ENCODE results near the gene CBR3. TPM values are rescaled to one million over a fixed set of nuclear protein-coding genes. Genes with fewer than 3 reads are reported as not detected.

Gene CBR3
- total and polyA plus RNA-seq, 2 of the 13 experiments (the other 11 are each of a cell fraction or from before 2014, with no cell fraction given) = not detected

DNA sequence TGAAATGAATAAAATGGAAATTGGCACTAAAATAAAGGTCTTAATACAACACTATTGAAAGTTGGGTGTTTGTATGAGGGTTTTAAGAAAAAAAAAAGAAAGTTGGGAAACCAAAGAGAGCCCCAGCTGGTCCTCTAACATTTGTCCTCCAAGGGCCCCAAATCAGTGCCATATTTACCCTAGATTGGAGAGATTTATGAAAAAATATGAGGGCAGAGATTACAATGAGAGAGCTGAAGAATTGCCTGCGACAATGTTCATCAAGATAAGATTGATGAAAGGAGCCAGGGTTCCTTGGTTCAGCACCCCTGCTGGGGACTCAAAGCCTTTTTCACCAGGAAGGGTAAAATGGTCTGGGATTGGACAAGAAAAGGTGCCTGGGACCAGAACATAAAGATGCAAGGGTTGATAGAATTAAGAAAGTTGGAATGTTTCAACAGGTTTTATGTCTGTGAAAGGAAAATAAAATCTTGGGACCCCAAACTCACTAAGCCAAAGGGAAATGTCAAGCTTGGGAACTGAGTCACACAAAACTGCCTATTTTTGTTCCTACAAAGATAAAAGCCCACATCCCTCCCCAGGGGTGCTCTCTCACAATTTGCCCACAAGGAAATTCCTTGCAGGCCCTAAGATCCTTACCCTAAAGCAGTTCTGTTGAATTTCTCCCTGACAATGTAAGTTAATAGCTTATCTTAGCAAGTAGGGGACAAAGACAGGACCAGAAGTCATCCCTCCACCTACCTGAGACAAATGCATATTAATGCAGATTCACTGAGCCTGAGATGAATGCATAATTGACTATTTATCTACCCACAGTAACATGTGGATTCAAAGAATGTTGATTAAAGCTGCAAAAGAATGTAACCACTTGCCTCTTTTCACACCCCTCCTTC is 38.2 kb upstream of the CBR3 start:
- in situ Hi-C loops (cut with HindIII; ENCODE audit: extremely low pct_ligation_motif_present, low pct_unique_long_range_greater_than_20kb) (no loop called here), intact Hi-C loops (cut with micrococcal nuclease; ENCODE audit: unreplicated experiment) (no loop called here)
- 33% methylated on average over 1 of the region's 1 CpG for WGBS (ENCODE audit: low lambda C conversion rate)
- Histone ChIP-seq H3K27ac (ENCODE audit: extremely low read length, insufficient read depth, low read length) (no peak overlapping the region), H3K79me2 (ENCODE audit: insufficient read depth, low read length) (no peaks in the 10 kb centered on the region), H3K9ac (ENCODE audit: insufficient read depth, low read depth, low read length) (no peak overlapping the region), H3K36me3 (replicated peaks in 1 of 2; ENCODE audit: control insufficient read depth in 1 of 2, insufficient read depth in 2 of 2, low read length in 2 of 2) (no peaks in the 10 kb centered on the region), H3K4me2 (ENCODE audit: low read depth, low read length) (no peak overlapping the region), H2AFZ (ENCODE audit: low read length) (no peak overlapping the region), H3K9me3 (ENCODE audit: low read length) (no peaks in the 10 kb centered on the region), H3K27me3 (ENCODE audit: control insufficient read depth in 1 of 2, insufficient read depth in 2 of 2, low read length in 2 of 2) (peaks cover 0 to 12% of the 10 kb centered on the region in 2 experiments; a peak in 2 of 5 replicates), H4K20me1 (ENCODE audit: insufficient read depth, low read length) (no peaks in the 10 kb centered on the region), H3K4me1 (ENCODE audit: insufficient read depth, low read length) (no peaks in the 10 kb centered on the region), H3K4me3 (replicated peaks in 1 of 3; ENCODE audit: insufficient read depth in 1 of 3, low read depth in 2 of 3, low read length in 3 of 3) (no peak overlapping the region)
- ChIA-PET CTCF (ENCODE audit: low intra/inter-chr PET ratio, low total read pairs) (no interaction called here), POLR2A (no interaction called here)
- no TSS peak for BruUV-seq (replicated peaks)
- TF ChIP-seq MXD4 (CRISPR knock-in tag; IDR thresholded peaks at IDR 0.05) = no peak
- TF ChIP-seq ZNF761 (CRISPR knock-in tag; conservative IDR thresholded peaks at IDR 0.05) = no peak
- TF ChIP-seq, protein P1, sequence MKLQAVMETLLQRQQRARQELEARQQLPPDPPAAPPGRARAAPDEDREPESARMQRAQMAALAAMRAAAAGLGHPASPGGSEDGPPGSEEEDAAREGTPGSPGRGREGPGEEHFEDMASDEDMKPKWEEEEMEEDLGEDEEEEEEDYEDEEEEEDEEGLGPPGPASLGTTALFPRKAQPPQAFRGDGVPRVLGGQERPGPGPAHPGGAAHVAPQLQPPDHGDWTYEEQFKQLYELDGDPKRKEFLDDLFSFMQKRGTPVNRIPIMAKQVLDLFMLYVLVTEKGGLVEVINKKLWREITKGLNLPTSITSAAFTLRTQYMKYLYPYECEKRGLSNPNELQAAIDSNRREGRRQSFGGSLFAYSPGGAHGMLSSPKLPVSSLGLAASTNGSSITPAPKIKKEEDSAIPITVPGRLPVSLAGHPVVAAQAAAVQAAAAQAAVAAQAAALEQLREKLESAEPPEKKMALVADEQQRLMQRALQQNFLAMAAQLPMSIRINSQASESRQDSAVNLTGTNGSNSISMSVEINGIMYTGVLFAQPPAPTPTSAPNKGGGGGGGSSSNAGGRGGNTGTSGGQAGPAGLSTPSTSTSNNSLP (IDR thresholded peaks at IDR 0.05; ENCODE audit: low read depth, low read length) = no peak
- TF ChIP-seq ZNF556 (CRISPR knock-in tag; IDR thresholded peaks at IDR 0.05; ENCODE audit: borderline replicate concordance) = no peak
- TF ChIP-seq, protein P2, sequence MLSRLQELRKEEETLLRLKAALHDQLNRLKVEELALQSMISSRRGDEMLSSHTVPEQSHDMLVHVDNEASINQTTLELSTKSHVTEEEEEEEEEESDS (CRISPR knock-in tag; IDR thresholded peaks at IDR 0.05; ENCODE audit: borderline replicate concordance) = no peak
- no peak for TF ChIP-seq ZNF501 (CRISPR knock-in tag; IDR thresholded peaks at IDR 0.05)
- no peak for TF ChIP-seq KLF12 (CRISPR knock-in tag; IDR thresholded peaks at IDR 0.05; ENCODE audit: borderline replicate concordance)
- TF ChIP-seq HOXD1 (CRISPR knock-in tag; IDR thresholded peaks at IDR 0.05) = no peak
- TF ChIP-seq, protein P3, sequence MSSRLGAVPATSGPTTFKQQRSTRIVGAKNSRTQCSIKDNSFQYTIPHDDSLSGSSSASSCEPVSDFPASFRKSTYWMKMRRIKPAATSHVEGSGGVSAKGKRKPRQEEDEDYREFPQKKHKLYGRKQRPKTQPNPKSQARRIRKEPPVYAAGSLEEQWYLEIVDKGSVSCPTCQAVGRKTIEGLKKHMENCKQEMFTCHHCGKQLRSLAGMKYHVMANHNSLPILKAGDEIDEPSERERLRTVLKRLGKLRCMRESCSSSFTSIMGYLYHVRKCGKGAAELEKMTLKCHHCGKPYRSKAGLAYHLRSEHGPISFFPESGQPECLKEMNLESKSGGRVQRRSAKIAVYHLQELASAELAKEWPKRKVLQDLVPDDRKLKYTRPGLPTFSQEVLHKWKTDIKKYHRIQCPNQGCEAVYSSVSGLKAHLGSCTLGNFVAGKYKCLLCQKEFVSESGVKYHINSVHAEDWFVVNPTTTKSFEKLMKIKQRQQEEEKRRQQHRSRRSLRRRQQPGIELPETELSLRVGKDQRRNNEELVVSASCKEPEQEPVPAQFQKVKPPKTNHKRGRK (CRISPR knock-in tag; IDR thresholded peaks at IDR 0.05) = no peak
- no peak for TF ChIP-seq MYC (CRISPR knock-in tag; IDR thresholded peaks at IDR 0.05; ENCODE audit: borderline replicate concordance)
- TF ChIP-seq, protein P4, sequence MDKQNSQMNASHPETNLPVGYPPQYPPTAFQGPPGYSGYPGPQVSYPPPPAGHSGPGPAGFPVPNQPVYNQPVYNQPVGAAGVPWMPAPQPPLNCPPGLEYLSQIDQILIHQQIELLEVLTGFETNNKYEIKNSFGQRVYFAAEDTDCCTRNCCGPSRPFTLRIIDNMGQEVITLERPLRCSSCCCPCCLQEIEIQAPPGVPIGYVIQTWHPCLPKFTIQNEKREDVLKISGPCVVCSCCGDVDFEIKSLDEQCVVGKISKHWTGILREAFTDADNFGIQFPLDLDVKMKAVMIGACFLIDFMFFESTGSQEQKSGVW (CRISPR knock-in tag; IDR thresholded peaks at IDR 0.05; ENCODE audit: borderline replicate concordance) = no peak
- FAIRE-seq = no peak
- DNase-seq (ENCODE audit: low spot score) = no peak
- ATAC-seq = no peak
